ENCODE measurements around the gene SERHL2. TPM values are rescaled to one million over a fixed set of nuclear protein-coding genes. Genes with fewer than 3 reads are reported as not detected.

Gene SERHL2
- total RNA-seq, 1 experiment from 2014 or later: 1.0 TPM

GRCh38 chr22:42564699-42565098, 10.9 kb downstream of the SERHL2 start:
- Histone ChIP-seq H3T11ph (ENCODE audit: low read length) (no peak overlapping the region), H3K23me2 (ENCODE audit: insufficient read length, low read depth, low read length, poor library complexity, severe bottlenecking) (no peaks in the 10 kb centered on the region), H3K14ac (ENCODE audit: insufficient read depth, low read length) (no peak overlapping the region), H3K27ac (ENCODE audit: insufficient read length, low read depth, low read length) (no peak overlapping the region), H2BK12ac (ENCODE audit: insufficient read length, low read depth, low read length) (no peak overlapping the region), H3K56ac (ENCODE audit: insufficient read length, low read depth, low read length) (no peak overlapping the region), H2BK15ac (ENCODE audit: low read depth, low read length) (no peak overlapping the region), H2BK5ac (ENCODE audit: insufficient read length, low read length) (no peak overlapping the region), H2AK5ac (ENCODE audit: insufficient read length, low read length) (no peak overlapping the region), H3K79me2 (ENCODE audit: insufficient read depth, low read length) (no peaks in the 10 kb centered on the region), H4K5ac (ENCODE audit: insufficient read length, low read depth, low read length) (no peak overlapping the region), H3K9me3 (ENCODE audit: control insufficient read depth, low read depth, low read length) (no peaks in the 10 kb centered on the region), H3K4me1 (ENCODE audit: insufficient read depth, low read length) (peaks cover 4% of the 10 kb centered on the region; the same call in 1 of the 2 replicates), H3K27me3 (ENCODE audit: insufficient read depth, low read length) (no peaks in the 10 kb centered on the region), H3K23ac (ENCODE audit: insufficient read length, low read depth, low read length) (no peak overlapping the region), H3K18ac (ENCODE audit: insufficient read length, low read depth, low read length) (no peak overlapping the region), H2BK20ac (ENCODE audit: low read depth, low read length, poor library complexity, severe bottlenecking) (no peak overlapping the region), H2AFZ (ENCODE audit: low read length) (no peak overlapping the region), H3K9ac (ENCODE audit: extremely low read depth, insufficient read length, low read length) (no peak overlapping the region), H2BK120ac (ENCODE audit: low read depth, low read length, poor library complexity, severe bottlenecking) (no peak overlapping the region), H3K4me2 (ENCODE audit: insufficient read depth, insufficient read length, low read length) (no peak overlapping the region), H3K4ac (ENCODE audit: low read depth, low read length) (no peak overlapping the region), H4K20me1 (ENCODE audit: control insufficient read depth, insufficient read depth, insufficient read length) (no peaks in the 10 kb centered on the region), H4K91ac (ENCODE audit: insufficient read length, low read depth, low read length) (no peak overlapping the region), H4K8ac (replicated peaks; ENCODE audit: insufficient read length, low read depth, low read length) (no peak overlapping the region), H3K79me1 (ENCODE audit: insufficient read depth, low read depth, low read length, poor library complexity, severe bottlenecking) (no peaks in the 10 kb centered on the region)
- no peak overlapping the region for H3K4me3 Mint-ChIP-seq
- peaks cover 0 to 3% of the 10 kb centered on the region in 2 experiments; a peak in 1 of 5 replicates for H3K9me3 Mint-ChIP-seq
- no CpG with 5 or more reads among the region's 17 CpGs for WGBS (ENCODE audit: extremely low coverage, insufficient read length, low lambda C conversion rate)
- H3K27me3 Mint-ChIP-seq (ENCODE audit: low read depth): peaks cover 30% of the 10 kb centered on the region
- no peak for DNase-seq
- H3K36me3 Mint-ChIP-seq (ENCODE audit: insufficient read depth in 1 of 3, low read depth in 3 of 3): peaks cover 0 to 12% (median 3%) of the 10 kb centered on the region in 3 experiments; a peak in 6 of 7 replicates
- TF ChIP-seq CTCF (conservative IDR thresholded peaks at IDR 0.05): no peak
- no peak overlapping the region for H3K27ac Mint-ChIP-seq
- H3K4me1 Mint-ChIP-seq: peaks cover 9 to 21% of the 10 kb centered on the region in 2 experiments
